ENCODE results near the gene CLIP1.
"Not testable (repeated sequence)": the region's sequence is repeated elsewhere in the genome, so short reads cannot be mapped to it uniquely, and the experiment has no call there.

The CLIP1 gene

GRCh38 chr12:122437656-122438121 lies 15.2 kb upstream of the CLIP1 start:
- no peak for DNase-seq (ENCODE audit: low read depth in 2 of 3, low spot score in 1 of 3)

DNA sequence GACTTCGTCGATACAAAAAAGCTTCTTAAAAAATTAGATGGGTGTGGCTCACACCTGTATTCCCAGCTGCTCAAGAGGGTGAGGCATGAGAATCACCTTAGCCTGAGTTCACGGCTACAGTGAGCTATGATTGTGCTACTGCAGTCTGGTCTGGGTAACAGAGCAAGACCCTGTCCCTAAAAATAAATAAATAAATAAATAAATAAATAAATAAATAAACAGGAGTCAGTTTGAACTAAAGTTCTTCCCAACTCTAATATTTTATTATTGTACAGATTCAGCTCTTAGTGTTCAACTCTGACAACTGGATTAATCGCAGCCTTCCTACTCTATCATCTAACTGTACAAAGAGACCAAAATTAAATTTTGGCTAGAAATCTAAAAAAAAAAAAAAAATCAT lies 12.7 kb upstream of the CLIP1 start:
- DNase-seq (ENCODE audit: low read depth in 2 of 3, low spot score in 1 of 3), result no peak

DNA sequence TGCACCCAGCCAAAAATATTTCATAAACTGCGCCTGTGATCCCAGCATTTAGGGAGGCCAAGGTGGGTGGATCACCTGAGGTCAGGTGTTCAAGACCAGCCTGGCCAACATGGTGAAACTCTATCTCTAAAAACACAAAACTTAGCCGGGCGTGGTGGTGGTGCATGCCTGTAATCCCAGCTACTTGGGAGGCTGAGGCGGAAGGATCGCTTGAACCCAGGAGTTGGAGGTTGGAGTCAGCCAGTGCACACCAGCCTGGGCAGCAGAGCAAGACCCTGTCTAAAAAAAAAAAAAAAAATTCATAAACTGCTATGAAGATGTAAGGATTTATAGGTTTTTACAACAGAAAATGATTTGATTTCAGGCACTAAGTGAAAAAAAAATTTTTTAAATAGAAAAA lies 6.6 kb upstream of the CLIP1 start:
- not testable (repeated sequence) for DNase-seq (ENCODE audit: low read depth in 2 of 3, low spot score in 1 of 3)

GRCh38 chr12:122427403-122427802 lies 4.9 kb upstream of the CLIP1 start:
- DNase-seq (ENCODE audit: low read depth in 2 of 3, low spot score in 1 of 3), result no peak

DNA sequence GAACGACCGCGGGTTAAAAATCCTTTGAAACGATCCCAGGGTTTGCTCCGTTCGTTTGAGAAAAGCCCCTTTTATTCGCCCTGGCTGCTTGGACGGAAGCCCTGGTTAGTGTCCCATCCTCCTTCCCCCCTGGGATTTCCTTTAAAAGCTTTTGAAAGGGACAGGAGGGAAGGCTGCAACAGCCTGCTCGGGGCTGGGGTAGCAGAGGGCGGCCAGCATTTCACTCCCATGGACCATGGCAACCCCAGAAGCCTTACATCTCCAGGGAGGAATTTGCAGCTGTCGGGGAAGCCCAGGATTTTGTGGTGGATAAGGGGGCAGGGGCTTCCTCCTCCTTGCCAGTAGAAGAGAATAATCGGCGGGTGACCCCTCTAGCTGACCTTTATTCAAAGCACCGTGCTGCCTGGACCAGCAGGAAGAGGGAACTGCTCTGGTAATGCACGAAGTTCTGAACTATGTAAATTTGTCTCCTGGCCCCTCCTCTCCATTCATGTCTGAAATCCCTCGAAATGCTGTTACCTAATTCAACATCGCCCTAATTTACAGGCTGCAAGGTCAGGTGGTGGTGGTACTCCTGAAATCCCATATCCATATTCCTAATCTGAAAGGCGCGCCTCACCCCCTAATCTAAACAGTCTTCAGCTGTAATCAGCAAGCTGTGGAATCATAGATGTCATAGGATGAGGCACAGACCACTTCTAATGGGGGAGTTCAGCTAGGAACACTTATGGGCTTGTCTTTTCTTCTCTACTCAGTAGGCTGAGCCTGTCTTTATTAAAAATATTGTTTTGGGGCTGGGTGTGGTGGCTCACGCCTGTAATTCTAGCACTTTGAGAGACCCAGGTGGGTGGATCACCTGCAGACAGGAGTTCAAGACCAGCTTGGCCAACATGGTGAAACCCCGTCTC lies 1.0 kb upstream of the CLIP1 start:
- DNase-seq (ENCODE audit: low read depth in 2 of 3, low spot score in 1 of 3), result no peak

DNA sequence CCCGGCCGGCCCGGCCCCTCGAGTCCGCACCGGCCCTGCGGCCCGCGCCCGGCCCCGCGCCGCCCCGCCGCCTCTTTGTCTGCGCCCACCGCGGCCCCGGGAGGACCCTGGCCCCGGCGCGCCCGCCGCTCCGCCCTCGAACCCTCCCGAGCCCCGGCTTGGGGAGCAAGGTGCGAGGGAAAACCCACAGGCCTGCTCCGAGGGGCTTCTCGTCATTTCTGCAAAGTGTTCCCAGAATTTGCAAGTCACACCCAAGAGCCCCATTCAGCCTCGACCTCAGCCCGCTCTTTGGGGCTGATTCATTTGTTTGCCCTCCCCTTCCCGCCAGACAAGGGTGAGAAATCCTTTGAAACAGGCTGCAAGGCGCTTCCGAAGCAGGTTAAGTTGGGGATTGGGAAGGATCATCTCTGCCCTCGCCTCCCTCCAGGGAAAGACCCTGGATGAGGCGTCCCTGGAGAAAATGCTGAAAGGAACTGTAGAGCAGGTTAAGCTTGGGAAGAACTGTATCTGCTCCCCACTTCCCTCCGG lies 325 bp upstream of the CLIP1 start:
- DNase-seq (ENCODE audit: low read depth in 2 of 3, low spot score in 1 of 3), result peak in 1 of 3 donors; percentile 31

GRCh38 chr12:122421187-122421820 lies 1.2 kb downstream of the CLIP1 start:
- no peak for DNase-seq (ENCODE audit: low read depth in 2 of 3, low spot score in 1 of 3)

- no peak for DNase-seq (ENCODE audit: low read depth in 2 of 3, low spot score in 1 of 3)
Observed at GRCh38 chr12:122420471-122421162, 1.9 kb downstream of the CLIP1 start.

GRCh38 chr12:122419094-122419493 lies 3.4 kb downstream of the CLIP1 start:
- not testable (repeated sequence) for DNase-seq (ENCODE audit: low read depth in 2 of 3, low spot score in 1 of 3)

GRCh38 chr12:122415665-122416064 lies 6.8 kb downstream of the CLIP1 start:
- DNase-seq (ENCODE audit: low read depth in 2 of 3, low spot score in 1 of 3), result not testable (repeated sequence)

- DNase-seq (ENCODE audit: low read depth in 2 of 3, low spot score in 1 of 3), result no peak
Observed at GRCh38 chr12:122413516-122414404, 8.7 kb downstream of the CLIP1 start.

GRCh38 chr12:122412851-122413433 lies 9.5 kb downstream of the CLIP1 start:
- DNase-seq (ENCODE audit: low read depth in 2 of 3, low spot score in 1 of 3), result no peak

GRCh38 chr12:122411537-122411936 lies 10.9 kb downstream of the CLIP1 start:
- DNase-seq (ENCODE audit: low read depth in 2 of 3, low spot score in 1 of 3), result no peak

DNA sequence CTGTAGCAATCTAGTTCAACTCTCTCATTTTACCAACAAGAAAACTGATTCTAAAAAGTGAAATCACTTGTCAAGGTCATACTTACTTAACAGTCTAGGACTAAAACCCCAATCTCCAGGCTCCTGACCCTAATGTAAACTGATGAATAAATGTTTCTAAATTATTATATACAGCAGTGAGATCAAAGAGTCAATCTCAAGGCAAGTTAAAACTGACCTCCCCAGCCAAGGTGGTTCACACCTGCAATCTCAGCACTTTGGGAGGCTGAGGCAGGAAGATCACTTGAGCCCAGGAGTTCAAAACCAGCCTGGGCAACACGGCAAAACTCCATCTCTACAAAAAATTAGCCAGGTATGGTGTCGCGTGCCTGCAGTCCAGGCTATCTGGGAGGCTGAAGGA lies 15.3 kb downstream of the CLIP1 start:
- no peak for DNase-seq (ENCODE audit: low read depth in 2 of 3, low spot score in 1 of 3)

DNA sequence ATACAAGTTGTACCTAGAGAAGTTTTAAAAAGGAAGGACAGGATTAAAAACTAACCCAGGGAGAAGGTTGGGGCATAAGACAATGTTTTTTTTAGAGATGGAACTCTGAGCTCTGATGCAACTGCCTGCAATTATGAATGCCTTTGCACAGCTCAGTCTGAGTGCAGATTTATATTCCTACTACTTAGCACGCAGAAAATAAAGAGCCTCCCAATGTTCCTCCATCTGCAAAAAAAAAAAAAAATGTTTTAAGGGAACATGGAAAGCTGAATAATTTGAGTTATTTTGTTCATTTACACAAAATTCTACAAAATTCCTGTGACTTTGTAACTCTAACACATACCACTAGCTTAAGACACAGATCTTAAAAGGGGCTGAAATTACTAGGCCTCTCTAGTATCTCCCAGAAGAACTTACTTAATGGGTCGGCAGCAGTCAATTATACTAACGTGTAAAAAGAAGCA lies 15.7 kb downstream of the CLIP1 start:
- no peak for DNase-seq (ENCODE audit: low read depth in 2 of 3, low spot score in 1 of 3)

DNA sequence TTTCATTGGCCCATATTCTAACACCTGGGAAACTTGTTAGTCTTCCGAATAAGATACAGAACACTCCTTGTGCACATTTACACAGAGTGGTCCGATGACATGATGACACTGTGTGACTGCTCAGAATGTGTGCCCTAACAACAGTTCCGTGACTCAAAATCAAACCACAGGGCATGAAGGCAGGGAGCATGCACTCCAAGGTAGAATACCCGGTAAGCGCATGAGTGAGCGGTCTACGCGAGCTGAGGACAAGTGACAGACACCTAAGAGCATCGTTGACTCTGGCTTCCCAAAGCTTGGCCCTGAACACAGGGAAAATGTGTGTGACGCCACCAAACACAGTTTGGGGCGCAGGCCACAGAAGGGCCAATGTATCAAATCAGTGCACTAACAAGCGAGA lies 18.6 kb downstream of the CLIP1 start:
- no peak for DNase-seq (ENCODE audit: low read depth in 2 of 3, low spot score in 1 of 3)

DNA sequence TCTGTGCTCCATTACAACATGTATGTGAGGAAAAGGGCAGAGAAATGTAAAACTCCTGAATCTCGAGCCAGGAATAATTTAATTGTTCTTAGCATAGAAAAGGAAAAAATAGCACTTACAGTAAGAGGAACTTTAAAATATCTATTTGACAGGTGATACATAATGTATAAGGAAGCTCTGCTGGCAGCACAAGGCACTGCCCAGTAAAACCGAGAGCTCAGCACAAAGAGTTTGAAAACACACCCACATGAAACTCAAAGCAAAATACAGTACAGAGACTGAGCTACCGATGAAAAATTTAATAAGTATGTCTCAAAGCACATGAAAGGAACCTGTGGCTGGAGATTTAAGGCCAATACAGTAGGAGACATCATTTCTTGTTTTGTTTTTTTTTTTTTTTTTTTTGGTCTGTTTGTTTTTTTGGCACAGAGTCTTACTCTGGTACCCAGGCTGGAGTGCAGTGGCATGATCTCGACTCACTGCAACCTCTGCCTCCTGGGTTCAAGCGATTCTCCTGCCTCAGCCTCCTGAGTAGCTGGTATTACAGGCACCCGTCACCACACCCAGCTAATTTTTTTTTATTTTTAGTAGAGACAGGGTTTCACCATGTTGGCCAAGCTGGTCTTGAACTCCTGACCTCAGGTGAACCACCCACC lies 19.2 kb downstream of the CLIP1 start:
- no peak for DNase-seq (ENCODE audit: low read depth in 2 of 3, low spot score in 1 of 3)

- DNase-seq (ENCODE audit: low read depth in 2 of 3, low spot score in 1 of 3), result no peak
Observed at GRCh38 chr12:122402264-122402663, 20.2 kb downstream of the CLIP1 start.

DNA sequence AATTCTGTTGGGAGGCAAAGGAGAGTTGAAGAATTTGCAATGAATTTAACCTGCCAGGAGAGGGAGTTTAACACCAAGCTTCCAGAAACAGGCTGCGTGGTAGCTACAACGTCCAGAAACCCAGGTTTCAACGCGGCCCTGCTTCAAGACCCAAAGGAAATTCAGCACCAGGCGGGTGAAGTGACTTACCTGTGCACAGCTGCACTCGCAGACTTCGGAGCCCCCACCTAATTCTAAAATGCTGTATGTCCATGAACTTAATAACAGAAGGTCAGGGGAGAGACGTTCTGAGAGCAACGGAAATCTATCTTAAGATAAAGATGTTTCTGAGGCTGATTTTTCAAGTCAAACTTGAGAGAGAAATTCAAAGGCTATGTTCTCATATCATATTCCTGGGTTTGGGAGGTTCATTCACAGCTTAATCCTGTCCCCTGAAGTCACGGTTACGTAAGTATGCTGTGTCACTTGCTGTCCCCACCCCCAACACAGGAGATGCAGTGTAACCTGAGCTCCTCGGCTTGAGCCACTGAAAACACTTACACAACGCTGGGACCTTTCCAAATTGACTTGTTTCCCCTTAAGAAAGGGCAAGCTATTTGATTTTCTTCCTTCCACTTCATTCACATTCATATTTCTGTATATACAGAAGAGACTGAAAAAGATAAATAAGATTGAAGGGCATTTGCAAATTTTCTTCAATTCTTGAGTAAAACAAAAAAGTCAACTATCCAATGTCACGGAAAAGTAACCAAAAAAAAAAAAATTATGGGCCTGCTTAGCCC lies 22.7 kb downstream of the CLIP1 start:
- DNase-seq (ENCODE audit: low read depth in 2 of 3, low spot score in 1 of 3), result peak in 1 of 3 donors; percentile 47

Measured in stimulated activated CD4-positive, alpha-beta T cell treated with anti-CD3 and anti-CD28 coated beads, Interleukin-12 subunit alpha, Interleukin-12 subunit beta, amount 100 ng/mL, for 48 hours (primary cell).